ENCODE measurements around the gene EGFR.

Gene EGFR

DNA sequence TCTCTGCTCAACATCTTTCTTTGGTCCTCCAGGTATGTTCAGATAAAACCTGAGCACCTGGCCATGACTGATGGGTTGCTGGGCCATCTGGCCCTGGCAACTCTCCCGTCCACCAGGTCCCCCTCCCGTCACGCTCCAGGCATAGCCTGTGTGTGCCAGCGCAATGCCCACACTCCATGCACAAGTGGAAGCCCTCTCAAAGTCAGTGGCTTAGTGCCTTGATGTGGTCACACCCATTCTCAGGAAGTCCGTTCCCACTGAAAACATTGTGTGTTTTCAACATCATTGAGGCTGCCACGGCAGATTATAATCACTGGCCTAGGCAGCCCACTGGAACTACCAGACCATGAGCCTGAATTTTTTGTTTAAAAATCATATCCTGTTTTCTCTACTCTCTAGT lies 175.7 kb downstream of the EGFR start:
- no peak for FAIRE-seq

DNA sequence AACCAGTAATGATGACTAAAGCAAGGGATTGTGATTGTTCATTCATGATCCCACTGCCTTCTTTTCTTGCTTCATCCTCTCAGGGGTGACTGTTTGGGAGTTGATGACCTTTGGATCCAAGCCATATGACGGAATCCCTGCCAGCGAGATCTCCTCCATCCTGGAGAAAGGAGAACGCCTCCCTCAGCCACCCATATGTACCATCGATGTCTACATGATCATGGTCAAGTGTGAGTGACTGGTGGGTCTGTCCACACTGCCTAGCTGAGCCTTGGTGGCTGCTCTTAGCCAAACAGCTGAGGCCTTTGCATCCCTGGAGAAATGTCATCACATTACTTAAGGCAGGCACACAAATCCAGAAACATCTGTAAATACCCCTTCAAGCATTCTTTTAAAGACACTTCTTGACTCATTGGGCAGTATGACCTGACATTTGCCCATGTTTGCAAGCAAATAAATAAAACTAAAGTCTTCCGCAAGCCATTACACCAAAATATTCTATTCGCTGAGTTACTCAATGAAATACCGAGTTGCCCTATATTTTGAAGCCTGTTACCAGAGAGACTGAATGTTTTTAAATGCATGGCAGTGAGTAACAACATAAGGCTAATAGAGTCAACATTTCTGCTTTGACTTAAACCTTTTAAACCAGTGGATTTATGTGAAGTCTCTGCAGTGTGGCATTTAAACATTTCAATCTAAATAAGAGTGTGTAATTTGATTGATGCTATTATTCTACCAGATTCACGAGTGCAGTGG lies 180.0 kb downstream of the EGFR start:
- FAIRE-seq: no peak

DNA sequence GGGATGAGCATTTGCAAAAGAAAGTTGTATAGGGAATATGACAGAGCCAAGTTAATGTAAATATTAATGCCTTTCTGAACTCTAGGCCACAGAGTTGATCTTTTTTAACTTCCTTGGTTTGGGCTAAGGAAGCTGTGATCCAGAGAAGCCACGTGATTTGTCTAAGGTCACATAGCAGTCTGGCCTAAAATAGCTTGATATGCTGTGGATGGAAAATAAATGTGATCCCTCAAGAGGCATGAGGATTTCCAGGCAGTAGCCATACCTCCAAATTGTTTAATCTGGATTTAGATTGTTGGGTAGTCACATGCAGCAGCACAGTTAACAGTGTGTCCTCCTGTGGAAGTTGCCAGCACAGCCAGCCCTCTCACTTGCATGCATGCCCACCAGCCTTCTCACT lies 180.6 kb downstream of the EGFR start:
- FAIRE-seq: no peak

DNA sequence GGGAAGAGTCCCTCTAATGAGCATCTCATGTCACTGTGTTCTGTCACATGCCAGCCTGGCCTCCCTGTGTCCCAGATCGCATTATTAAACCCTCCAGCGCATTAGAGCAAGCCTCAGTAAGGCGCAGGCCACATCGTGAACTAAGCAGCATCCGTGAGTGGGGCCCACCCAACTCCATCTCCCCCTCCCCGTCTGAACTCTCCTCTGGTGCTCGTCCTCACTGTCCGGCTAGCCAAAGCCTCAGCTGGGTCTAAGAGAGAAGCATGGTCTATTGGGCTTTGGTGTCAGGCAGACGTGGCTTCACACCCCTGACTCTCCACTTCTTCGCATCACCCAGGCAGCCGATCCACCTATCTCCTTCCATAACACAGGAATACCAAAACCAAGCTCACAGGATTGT lies 181.6 kb downstream of the EGFR start:
- FAIRE-seq: no peak

DNA sequence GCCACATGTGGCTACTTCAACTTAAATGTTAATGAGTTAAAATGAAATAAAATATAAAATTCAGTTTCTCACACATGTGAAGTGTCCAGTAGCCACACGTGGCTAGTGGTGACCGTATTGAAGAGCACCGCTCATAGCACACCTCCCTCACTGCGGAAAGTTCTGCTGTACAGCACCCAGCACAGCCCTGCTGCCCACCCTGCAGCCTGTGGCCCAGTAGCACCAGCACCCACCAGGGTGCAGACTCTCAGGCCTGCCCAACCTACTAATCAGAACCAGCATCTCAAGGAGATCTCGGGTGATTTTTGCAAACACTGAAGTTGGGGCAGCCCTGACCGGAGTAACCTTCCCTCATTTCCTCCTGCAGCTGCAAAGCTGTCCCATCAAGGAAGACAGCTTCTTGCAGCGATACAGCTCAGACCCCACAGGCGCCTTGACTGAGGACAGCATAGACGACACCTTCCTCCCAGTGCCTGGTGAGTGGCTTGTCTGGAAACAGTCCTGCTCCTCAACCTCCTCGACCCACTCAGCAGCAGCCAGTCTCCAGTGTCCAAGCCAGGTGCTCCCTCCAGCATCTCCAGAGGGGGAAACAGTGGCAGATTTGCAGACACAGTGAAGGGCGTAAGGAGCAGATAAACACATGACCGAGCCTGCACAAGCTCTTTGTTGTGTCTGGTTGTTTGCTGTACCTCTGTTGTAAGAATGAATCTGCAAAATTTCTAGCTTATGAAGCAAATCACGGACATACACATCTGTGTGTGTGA lies 183.5 kb downstream of the EGFR start:
- FAIRE-seq: no peak

DNA sequence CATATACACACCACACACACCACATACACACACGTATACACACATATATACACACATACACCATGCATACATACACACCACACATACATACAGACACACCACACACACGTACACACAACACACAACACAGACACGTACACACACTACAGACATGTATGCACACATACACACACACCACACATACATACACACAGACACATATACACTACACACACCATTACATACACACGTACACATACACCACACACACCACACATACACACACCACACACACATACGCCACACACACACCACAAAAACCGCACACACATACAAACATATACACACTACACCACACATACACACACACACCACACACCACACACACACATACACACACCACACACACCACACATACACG lies 184.5 kb downstream of the EGFR start:
- FAIRE-seq: no peak

DNA sequence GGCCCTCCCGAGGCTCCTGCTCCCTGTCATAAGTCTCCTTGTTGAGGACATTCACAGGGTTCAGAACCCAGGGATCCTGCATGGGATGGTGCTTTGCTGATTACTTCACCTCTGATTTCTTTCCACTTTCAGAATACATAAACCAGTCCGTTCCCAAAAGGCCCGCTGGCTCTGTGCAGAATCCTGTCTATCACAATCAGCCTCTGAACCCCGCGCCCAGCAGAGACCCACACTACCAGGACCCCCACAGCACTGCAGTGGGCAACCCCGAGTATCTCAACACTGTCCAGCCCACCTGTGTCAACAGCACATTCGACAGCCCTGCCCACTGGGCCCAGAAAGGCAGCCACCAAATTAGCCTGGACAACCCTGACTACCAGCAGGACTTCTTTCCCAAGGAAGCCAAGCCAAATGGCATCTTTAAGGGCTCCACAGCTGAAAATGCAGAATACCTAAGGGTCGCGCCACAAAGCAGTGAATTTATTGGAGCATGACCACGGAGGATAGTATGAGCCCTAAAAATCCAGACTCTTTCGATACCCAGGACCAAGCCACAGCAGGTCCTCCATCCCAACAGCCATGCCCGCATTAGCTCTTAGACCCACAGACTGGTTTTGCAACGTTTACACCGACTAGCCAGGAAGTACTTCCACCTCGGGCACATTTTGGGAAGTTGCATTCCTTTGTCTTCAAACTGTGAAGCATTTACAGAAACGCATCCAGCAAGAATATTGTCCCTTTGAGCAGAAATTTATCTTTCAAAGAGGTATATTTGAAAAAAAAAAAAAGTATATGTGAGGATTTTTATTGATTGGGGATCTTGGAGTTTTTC lies 186.5 kb downstream of the EGFR start:
- no peak for FAIRE-seq

DNA sequence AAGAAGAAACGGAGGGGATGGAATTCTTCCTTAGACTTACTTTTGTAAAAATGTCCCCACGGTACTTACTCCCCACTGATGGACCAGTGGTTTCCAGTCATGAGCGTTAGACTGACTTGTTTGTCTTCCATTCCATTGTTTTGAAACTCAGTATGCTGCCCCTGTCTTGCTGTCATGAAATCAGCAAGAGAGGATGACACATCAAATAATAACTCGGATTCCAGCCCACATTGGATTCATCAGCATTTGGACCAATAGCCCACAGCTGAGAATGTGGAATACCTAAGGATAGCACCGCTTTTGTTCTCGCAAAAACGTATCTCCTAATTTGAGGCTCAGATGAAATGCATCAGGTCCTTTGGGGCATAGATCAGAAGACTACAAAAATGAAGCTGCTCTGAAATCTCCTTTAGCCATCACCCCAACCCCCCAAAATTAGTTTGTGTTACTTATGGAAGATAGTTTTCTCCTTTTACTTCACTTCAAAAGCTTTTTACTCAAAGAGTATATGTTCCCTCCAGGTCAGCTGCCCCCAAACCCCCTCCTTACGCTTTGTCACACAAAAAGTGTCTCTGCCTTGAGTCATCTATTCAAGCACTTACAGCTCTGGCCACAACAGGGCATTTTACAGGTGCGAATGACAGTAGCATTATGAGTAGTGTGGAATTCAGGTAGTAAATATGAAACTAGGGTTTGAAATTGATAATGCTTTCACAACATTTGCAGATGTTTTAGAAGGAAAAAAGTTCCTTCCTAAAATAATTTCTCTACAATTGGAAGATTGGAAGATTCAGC lies 187.6 kb downstream of the EGFR start:
- no peak for FAIRE-seq

DNA sequence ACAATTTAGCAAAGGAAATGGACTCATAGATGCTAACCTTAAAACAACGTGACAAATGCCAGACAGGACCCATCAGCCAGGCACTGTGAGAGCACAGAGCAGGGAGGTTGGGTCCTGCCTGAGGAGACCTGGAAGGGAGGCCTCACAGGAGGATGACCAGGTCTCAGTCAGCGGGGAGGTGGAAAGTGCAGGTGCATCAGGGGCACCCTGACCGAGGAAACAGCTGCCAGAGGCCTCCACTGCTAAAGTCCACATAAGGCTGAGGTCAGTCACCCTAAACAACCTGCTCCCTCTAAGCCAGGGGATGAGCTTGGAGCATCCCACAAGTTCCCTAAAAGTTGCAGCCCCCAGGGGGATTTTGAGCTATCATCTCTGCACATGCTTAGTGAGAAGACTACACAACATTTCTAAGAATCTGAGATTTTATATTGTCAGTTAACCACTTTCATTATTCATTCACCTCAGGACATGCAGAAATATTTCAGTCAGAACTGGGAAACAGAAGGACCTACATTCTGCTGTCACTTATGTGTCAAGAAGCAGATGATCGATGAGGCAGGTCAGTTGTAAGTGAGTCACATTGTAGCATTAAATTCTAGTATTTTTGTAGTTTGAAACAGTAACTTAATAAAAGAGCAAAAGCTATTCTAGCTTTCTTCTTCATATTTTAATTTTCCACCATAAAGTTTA lies 188.8 kb downstream of the EGFR start:
- FAIRE-seq: no peak

DNA sequence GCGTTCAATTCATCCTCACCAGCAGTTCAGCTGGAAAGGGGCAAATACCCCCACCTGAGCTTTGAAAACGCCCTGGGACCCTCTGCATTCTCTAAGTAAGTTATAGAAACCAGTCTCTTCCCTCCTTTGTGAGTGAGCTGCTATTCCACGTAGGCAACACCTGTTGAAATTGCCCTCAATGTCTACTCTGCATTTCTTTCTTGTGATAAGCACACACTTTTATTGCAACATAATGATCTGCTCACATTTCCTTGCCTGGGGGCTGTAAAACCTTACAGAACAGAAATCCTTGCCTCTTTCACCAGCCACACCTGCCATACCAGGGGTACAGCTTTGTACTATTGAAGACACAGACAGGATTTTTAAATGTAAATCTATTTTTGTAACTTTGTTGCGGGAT lies 190.5 kb downstream of the EGFR start:
- FAIRE-seq: no peak

DNA sequence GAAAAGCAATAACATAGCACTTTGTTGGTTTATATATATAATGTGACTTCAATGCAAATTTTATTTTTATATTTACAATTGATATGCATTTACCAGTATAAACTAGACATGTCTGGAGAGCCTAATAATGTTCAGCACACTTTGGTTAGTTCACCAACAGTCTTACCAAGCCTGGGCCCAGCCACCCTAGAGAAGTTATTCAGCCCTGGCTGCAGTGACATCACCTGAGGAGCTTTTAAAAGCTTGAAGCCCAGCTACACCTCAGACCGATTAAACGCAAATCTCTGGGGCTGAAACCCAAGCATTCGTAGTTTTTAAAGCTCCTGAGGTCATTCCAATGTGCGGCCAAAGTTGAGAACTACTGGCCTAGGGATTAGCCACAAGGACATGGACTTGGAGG lies 191.4 kb downstream of the EGFR start:
- FAIRE-seq: no peak

DNA sequence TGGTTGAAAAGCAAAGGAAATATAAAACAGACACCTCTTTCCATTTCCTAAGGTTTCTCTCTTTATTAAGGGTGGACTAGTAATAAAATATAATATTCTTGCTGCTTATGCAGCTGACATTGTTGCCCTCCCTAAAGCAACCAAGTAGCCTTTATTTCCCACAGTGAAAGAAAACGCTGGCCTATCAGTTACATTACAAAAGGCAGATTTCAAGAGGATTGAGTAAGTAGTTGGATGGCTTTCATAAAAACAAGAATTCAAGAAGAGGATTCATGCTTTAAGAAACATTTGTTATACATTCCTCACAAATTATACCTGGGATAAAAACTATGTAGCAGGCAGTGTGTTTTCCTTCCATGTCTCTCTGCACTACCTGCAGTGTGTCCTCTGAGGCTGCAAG lies 191.9 kb downstream of the EGFR start:
- FAIRE-seq: no peak

DNA sequence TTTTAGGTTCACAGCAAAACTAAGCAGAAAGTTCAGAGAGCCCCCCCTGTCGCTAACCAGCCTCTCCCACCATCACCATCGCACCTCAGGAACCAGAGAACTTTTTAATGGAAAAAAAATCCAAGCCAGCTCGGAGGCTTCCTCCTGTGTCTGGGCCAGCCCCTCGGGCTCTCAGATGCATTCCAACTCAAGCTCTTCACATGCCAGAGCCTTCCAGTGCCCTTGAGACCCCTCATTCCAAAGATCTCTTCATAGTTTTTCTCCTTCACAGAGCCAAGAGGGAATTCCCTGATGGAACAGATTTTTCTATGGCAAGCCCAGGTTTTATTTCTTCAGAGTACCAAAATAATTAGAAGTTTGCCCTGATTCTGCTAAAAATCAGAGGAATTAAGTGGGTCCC lies 192.9 kb downstream of the EGFR start:
- no peak for FAIRE-seq

DNA sequence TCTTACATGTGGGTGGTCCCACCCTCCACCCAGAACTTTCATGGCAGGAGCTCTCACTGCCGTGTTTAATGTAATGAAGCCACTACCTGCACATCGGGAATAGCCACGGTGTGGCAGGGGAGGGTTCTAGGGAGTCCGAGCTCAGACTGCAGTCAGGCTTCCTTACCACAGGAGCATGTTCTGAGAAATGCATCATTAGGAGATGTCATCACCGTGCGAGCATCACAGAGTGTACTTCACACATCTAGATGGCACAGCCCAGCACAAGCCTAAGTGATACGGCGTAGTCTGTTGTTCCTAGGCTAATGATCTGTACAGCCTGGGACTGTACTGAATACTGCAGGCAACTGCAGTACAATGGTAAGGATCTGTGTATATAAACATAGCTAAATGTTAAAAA lies 193.4 kb downstream of the EGFR start:
- FAIRE-seq: no peak

DNA sequence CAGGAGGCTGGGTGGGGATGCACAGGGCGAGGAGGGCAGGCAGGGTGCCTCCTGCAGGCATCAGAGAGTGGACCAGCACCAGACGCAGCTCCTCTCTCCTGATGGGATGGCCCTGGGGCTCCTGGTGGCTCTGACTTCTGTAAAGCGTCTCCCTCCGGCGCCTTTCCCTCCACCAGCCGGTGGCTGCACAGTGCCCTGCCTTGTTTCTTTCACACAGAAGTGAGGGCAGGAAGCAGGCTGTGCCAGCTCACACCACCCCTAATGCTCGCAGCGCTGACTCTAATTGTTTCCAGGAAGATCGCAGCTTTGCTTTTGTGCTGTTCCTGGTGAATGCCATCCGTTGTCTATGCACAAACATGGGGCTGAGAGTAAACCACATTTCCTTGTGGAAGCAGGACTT lies 194.0 kb downstream of the EGFR start:
- FAIRE-seq: no peak

DNA sequence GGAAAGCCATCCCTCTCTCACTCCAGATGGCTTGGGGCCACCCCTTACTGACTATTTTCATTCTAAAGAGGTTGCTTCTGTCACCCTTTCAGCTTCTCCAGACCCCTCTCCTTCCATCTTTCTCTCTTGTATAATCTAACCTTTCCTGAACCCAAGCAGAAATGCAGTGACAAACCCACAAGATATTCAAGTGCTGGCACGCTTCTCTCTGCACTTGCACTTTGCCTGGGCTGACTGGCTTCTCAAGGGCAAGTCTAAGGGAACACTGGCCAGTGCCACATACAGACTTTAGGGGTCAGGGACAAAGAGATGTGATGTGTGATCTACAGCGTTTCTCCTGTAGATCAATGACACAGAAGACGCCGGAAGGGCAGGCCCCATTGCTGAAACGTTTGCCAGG lies 195.9 kb downstream of the EGFR start:
- no peak for FAIRE-seq

DNA sequence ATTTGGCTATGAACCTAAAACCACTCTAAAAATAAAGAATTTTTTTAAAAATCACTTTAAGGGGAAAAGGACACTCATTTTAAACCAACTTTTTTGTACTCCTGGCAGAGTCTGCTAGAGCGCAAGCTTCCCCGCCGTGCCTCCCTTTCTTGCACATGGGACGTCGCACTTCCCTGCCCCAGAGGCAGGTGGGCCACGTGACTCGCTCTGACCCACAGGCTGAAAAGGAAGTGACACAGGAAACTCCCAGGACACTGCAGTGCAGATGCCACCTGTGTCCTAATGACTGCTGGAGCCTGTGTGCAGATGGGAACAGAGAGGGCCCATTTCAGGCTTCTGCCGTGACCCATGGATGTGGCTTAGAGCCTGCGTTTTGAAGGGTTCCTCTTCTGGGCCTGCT lies 204.2 kb downstream of the EGFR start:
- no peak for FAIRE-seq

DNA sequence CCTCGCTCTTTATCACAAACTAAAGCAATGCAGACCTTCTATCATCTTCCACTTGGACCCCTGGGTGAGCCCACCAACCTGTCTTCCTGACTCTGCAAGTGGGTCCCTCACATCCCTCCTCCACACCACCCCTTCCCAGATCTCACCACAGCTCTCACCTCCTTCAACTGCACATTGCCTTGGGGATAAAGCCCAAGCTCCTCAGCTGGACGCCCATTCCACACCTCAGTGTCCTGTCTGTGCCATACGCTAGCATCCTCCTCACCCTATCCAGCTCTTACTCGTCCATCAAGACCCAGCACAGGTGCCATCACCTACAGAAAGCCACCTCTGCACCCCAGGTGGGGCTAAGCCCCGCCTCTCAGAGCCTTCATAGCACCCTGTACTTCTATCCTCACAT lies 205.3 kb downstream of the EGFR start:
- FAIRE-seq: no peak

DNA sequence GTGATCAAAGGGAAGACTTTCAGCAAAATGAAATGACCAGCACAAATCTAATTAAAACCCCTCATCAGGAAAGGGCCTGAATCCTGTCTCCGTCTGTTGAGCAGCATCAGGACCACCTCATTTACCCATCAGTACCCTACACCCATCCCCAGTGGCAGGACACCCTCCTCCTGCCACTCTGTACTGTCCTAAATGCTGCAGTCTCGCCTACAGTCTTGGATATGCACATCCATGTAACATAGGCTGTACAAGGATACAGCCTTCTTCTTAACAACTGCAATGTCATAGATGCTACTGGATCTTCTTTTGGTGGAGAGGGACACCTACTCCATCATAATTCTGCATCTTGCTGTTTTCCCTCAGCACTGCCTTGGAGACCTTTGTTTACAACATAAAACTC lies 206.0 kb downstream of the EGFR start:
- FAIRE-seq: no peak

DNA sequence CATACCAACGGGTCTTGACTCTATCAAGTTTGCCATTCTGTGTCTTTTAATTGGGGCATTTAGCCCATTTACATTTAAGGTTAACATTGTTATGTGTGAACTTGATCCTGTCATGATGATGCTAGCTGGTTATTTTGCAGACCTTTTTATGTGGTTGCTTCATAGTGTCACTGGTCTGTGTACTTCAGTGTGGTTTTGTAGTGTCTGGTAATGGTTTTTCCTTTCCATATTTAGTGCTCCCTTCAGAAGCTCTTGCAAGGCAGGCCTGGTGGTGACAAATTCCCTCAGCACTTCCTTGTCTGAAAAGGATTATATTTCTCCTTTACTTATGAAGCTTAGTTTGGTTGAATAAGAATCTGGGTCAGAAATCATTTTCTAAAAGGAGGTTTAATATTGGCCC lies 211.2 kb downstream of the EGFR start:
- no peak for FAIRE-seq

DNA sequence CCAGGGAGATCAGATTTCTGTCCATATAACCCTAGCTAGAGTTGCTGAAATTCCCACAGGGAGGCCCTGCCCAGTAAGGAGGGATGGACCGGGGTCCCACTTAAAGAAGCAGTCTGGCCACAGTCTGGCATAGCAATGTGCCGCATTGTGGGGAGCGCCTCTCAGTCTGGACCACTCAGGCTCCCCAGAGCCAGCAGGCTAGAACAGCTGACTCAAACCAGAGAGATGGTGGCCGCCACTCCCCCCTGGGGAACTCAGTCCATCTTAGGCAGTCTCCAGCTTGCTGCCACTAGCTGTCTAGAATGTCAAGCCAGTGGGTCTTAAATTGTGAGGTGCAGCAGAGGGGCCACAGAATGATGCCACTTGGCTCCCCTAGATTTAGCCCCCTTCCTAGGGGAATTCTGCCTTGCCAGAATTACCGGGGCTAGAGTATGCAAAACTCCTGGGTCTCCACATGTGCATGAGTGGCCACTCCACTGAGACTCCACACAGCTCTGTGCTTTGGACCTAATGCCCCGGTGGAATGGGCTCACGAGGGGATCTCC lies 213.0 kb downstream of the EGFR start:
- FAIRE-seq: no peak

DNA sequence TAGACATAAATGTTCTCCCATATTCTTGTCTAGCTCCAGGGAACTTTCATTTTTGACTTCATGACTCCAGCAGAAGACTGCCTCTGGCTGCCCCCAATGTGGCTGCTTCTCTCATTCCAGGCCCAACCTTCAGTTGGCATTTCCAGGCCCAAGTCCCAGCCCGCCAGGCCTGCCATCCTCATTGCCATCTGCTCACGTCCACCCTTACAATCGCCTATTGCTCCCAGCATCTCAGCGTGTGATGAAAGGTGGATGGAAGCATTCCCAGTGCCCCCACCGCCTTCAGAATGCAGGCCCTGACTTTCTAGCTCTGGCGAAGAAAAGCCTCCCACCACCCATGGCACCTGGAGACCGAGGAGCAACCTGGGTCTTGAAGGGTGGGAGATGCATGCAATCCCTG lies 214.2 kb downstream of the EGFR start:
- no peak for FAIRE-seq

Measured in G401.6 (cell line).